WTC11 (cell line): ENCODE measurements around the gene TARM1. TPM values are rescaled to one million over a fixed set of nuclear protein-coding genes. Genes with fewer than 3 reads are reported as not detected.

ENCODE experiments used
- ATAC-seq: fragments of 200-7000 bp; cut with Tn5 transposase; 2 replicates; pipeline ENCODE4 v1.10.0; 2021; ENCODE audit warnings: mild to moderate bottlenecking, moderate library complexity
- CTCF ChIA-PET: fragments of 300-600 bp; sonication (Branson Sonifier 250); formaldehyde crosslinking; loops from one replicate; lab custom pipeline; 2021; ENCODE audit warnings: antibody characterized with exemption; lab: Charles Lee
- POLR2A ChIA-PET: fragments of 350-600 bp; sonication (Branson Sonifier 250); formaldehyde crosslinking; loops from one replicate; lab custom pipeline; 2021; ENCODE audit warnings: antibody characterized with exemption; lab: Charles Lee
- DNase-seq: peaks from one replicate; pipeline ENCODE4 v3.0.0; 2021; ENCODE audit warnings: low spot score
- H3K27ac Mint-ChIP-seq: 2 replicates; pipeline ENCODE4 v1.8.0; 2021; ENCODE audit warnings: mixed read lengths
- H3K27me3 Mint-ChIP-seq: 2 replicates; pipeline ENCODE4 v1.8.0; 2021; ENCODE audit warnings: low read depth, mild to moderate bottlenecking, moderate library complexity, mixed read lengths
- H3K36me3 Mint-ChIP-seq: 2 replicates; pipeline ENCODE4 v1.8.0; 2021; ENCODE audit warnings: mixed read lengths
- H3K4me1 Mint-ChIP-seq: 2 replicates; pipeline ENCODE4 v1.8.0; 2022; ENCODE audit warnings: mixed read lengths
- H3K4me3 Mint-ChIP-seq: 2 replicates; pipeline ENCODE4 v1.8.0; 2021; ENCODE audit warnings: mild to moderate bottlenecking, moderate library complexity, mixed read lengths
- H3K9me3 Mint-ChIP-seq: 2 replicates; pipeline ENCODE4 v1.8.0; 2021; ENCODE audit warnings: mixed read lengths
- ARID4B ChIP-seq: sonication (generic); formaldehyde crosslinking; IDR thresholded peaks from 2 replicates; pipeline ENCODE4 v1.8.0; 2023; ENCODE audit warnings: missing genetic modification reagents, mild to moderate bottlenecking, borderline replicate concordance
- ATF3 ChIP-seq: sonication (generic); formaldehyde crosslinking; conservative IDR thresholded peaks from 2 replicates; pipeline ENCODE4 v1.8.1; 2022; ENCODE audit warnings: mild to moderate bottlenecking, missing genetic modification reagents
- ATF6 ChIP-seq: sonication (generic); formaldehyde crosslinking; IDR thresholded peaks from 2 replicates; pipeline ENCODE4 v1.8.1; 2023; ENCODE audit warnings: mild to moderate bottlenecking, missing genetic modification reagents
- E2F4 ChIP-seq: sonication (generic); formaldehyde crosslinking; IDR thresholded peaks from 2 replicates; pipeline ENCODE4 v1.8.1; 2022; ENCODE audit warnings: low read depth, mild to moderate bottlenecking, moderate library complexity, missing genetic modification reagents, borderline replicate concordance
- ELF4 ChIP-seq: sonication (generic); formaldehyde crosslinking; IDR thresholded peaks from 2 replicates; pipeline ENCODE4 v1.8.1; 2022; ENCODE audit warnings: low read depth, mild to moderate bottlenecking, moderate library complexity, missing genetic modification reagents
- FOXP1 ChIP-seq: sonication (generic); formaldehyde crosslinking; IDR thresholded peaks from 2 replicates; pipeline ENCODE4 v1.8.0; 2022; ENCODE audit warnings: missing genetic modification reagents, mild to moderate bottlenecking, moderate library complexity, borderline replicate concordance
- GRHL2 ChIP-seq: fragments of 250-450 bp; sonication (Bioruptor Pico); IDR thresholded peaks from 2 replicates; pipeline ENCODE4 v1.8.0; 2022; ENCODE audit warnings: mild to moderate bottlenecking, moderate library complexity; ENCODE audit not compliant: insufficient replicate concordance, severe bottlenecking
- JAZF1 ChIP-seq: fragments of 250-450 bp; sonication (Bioruptor Pico); IDR thresholded peaks from 2 replicates; pipeline ENCODE4 v1.9.0; 2021; ENCODE audit warnings: moderate library complexity, mild to moderate bottlenecking, inconsistent platforms
- MXD4 ChIP-seq: fragments of 250-450 bp; sonication (Bioruptor Pico); IDR thresholded peaks from 2 replicates; pipeline ENCODE4 v1.8.0; 2021; ENCODE audit warnings: mild to moderate bottlenecking, moderate library complexity, borderline replicate concordance
- NFE2L1 ChIP-seq: sonication (generic); formaldehyde crosslinking; IDR thresholded peaks from 2 replicates; pipeline ENCODE4 v1.8.1; 2023; ENCODE audit warnings: missing genetic modification reagents
- NFYB ChIP-seq: sonication (generic); formaldehyde crosslinking; conservative IDR thresholded peaks from 2 replicates; pipeline ENCODE4 v1.8.0; 2022; ENCODE audit warnings: low read depth, missing genetic modification reagents
- PREB ChIP-seq: sonication (generic); formaldehyde crosslinking; IDR thresholded peaks from 2 replicates; pipeline ENCODE4 v1.8.1; 2022; ENCODE audit warnings: mild to moderate bottlenecking, missing genetic modification reagents, moderate library complexity, borderline replicate concordance
- PRRX2 ChIP-seq: fragments of 250-450 bp; sonication (Bioruptor Pico); IDR thresholded peaks from 2 replicates; pipeline ENCODE4 v1.8.0; 2021; ENCODE audit warnings: mild to moderate bottlenecking
- RORB ChIP-seq: fragments of 250-450 bp; sonication (Bioruptor Pico); IDR thresholded peaks from 2 replicates; pipeline ENCODE4 v1.9.0; 2021; ENCODE audit warnings: mild to moderate bottlenecking
- SMAD4 ChIP-seq: sonication (generic); formaldehyde crosslinking; IDR thresholded peaks from 2 replicates; pipeline ENCODE4 v1.8.0; 2022; ENCODE audit warnings: mild to moderate bottlenecking, missing genetic modification reagents
- SOX15 ChIP-seq: fragments of 250-450 bp; sonication (Bioruptor Pico); IDR thresholded peaks from 2 replicates; pipeline ENCODE4 v1.9.0; 2021; ENCODE audit warnings: mild to moderate bottlenecking
- USF1 ChIP-seq: sonication (generic); formaldehyde crosslinking; IDR thresholded peaks from 2 replicates; pipeline ENCODE4 v1.8.0; 2022; ENCODE audit warnings: mild to moderate bottlenecking, missing genetic modification reagents
- ZMAT4 ChIP-seq: fragments of 250-450 bp; sonication (Bioruptor Pico); IDR thresholded peaks from 2 replicates; pipeline ENCODE4 v1.9.0; 2021; ENCODE audit warnings: mild to moderate bottlenecking
- ZNF138 ChIP-seq: sonication (generic); formaldehyde crosslinking; conservative IDR thresholded peaks from 2 replicates; pipeline ENCODE4 v1.8.1; 2022; ENCODE audit warnings: mild to moderate bottlenecking, moderate library complexity, missing genetic modification reagents
- ZNF281 ChIP-seq: sonication (generic); formaldehyde crosslinking; IDR thresholded peaks from 2 replicates; pipeline ENCODE4 v1.8.0; 2023; ENCODE audit warnings: mild to moderate bottlenecking, missing genetic modification reagents
- ZNF423 ChIP-seq: fragments of 250-450 bp; sonication (Bioruptor Pico); IDR thresholded peaks from 2 replicates; pipeline ENCODE4 v2.1.2; 2022; ENCODE audit warnings: mild to moderate bottlenecking, moderate library complexity
- ZNF671 ChIP-seq: fragments of 250-450 bp; sonication (Bioruptor Pico); IDR thresholded peaks from 2 replicates; pipeline ENCODE4 v1.8.0; 2021; ENCODE audit warnings: mild to moderate bottlenecking
- total RNA-seq: library from RNA; stranded (reverse); gene quantifications from 3 replicates; pipeline ENCODE4 v1.2.3, GENCODE V29; 2021

The TARM1 gene
- total RNA-seq, 1 experiment from 2014 or later: not detected

GRCh38 chr19:54127688-54128440, 46.7 kb upstream of the TARM1 start (continued):
- no peak for TF ChIP-seq ARID4B (CRISPR knock-in tag)
- TF ChIP-seq USF1: no peak
- no peak for TF ChIP-seq ZNF671 (CRISPR knock-in tag)
- TF ChIP-seq ZMAT4 (CRISPR knock-in tag): no peak
- no peak for TF ChIP-seq SMAD4
- no peak for TF ChIP-seq GRHL2 (CRISPR knock-in tag)
- no peak for TF ChIP-seq E2F4
- TF ChIP-seq MXD4 (CRISPR knock-in tag): no peak

GRCh38 chr19:54125713-54126112, 44.5 kb upstream of the TARM1 start:
- no peaks in the 10 kb centered on the region for H3K27me3 Mint-ChIP-seq
- ATAC-seq: no peak
- no peak overlapping the region for H3K27ac Mint-ChIP-seq
- ChIA-PET CTCF (no interaction called here), POLR2A (no interaction called here)
- no peak overlapping the region for H3K4me3 Mint-ChIP-seq
- DNase-seq: no peak
- H3K9me3 Mint-ChIP-seq: no peaks in the 10 kb centered on the region
- H3K36me3 Mint-ChIP-seq: peaks cover 58% of the 10 kb centered on the region
- H3K4me1 Mint-ChIP-seq: no peaks in the 10 kb centered on the region
- TF ChIP-seq PREB (CRISPR knock-in tag) (no peak), SOX15 (CRISPR knock-in tag) (no peak), NFYB (CRISPR knock-in tag) (no peak), NFE2L1 (no peak), ELF4 (no peak), ZNF423 (CRISPR knock-in tag) (no peak), PRRX2 (CRISPR knock-in tag) (no peak), FOXP1 (CRISPR knock-in tag) (no peak), ZNF138 (CRISPR knock-in tag) (no peak), JAZF1 (CRISPR knock-in tag) (no peak), ATF6 (CRISPR knock-in tag) (no peak), RORB (CRISPR knock-in tag) (no peak), ZNF281 (no peak), ATF3 (CRISPR knock-in tag) (no peak)
